Esophagus muscularis mucosa (tissue), 4 donors: Measurements from ENCODE around the gene UBL4A. TPM values are rescaled to one million over a fixed set of nuclear protein-coding genes. Genes with fewer than 3 reads are reported as not detected.

Experiments
- DNase-seq: peaks from one replicate; pipeline ENCODE4 v3.0.0-alpha.2; 2017; ENCODE audit errors: extremely low spot score
- H3K27ac ChIP-seq, 4 donors: fragments of 200-600 bp; sonication (generic); replicated peaks in 1 of 4; 1 replicate in 3 of 4; 2 replicates in 1 of 4; pipeline ENCODE4 v1.5.1; 2016 to 2019; ENCODE audit warnings: mild to moderate bottlenecking in 1 of 4
- H3K27me3 ChIP-seq, 4 donors: fragments of 200-600 bp; sonication (generic); one replicate each; pipeline versions ENCODE4 v1.5.1 to v1.6.0; 2016 to 2019
- H3K36me3 ChIP-seq, 4 donors: fragments of 200-600 bp; sonication (generic); one replicate each; pipeline ENCODE4 v1.5.1; 2016 to 2019
- H3K4me1 ChIP-seq, 4 donors: fragments of 200-600 bp; sonication (generic); one replicate each; pipeline ENCODE4 v1.5.1; 2016 to 2019
- H3K4me3 ChIP-seq, 4 donors: fragments of 200-600 bp; sonication (generic); 1 replicate in 2 of 4; 2 replicates in 2 of 4; pipeline ENCODE4 v1.5.1; 2016 to 2019; ENCODE audit warnings: mild to moderate bottlenecking in 4 of 4, moderate library complexity in 1 of 4
- H3K9me3 ChIP-seq, 4 donors: fragments of 200-600 bp; sonication (generic); 1 replicate in 3 of 4; 2 replicates in 1 of 4; pipeline ENCODE4 v1.5.1; 2016 to 2019
- CTCF ChIP-seq, 3 experiments: fragments of 200-600 bp in 2 of 3; fragments of 450-650 bp in 1 of 3; sonication (generic) in 2 of 3; IDR thresholded peaks; one replicate each; pipeline ENCODE4 v1.5.1; 2017 to 2019; ENCODE audit warnings: antibody characterized with exemption in 3 of 3, mild to moderate bottlenecking in 2 of 3, moderate library complexity in 1 of 3
- EP300 ChIP-seq: sonication (generic); formaldehyde crosslinking; IDR thresholded peaks from one replicate; pipeline ENCODE4 v1.6.1; 2017; ENCODE audit warnings: antibody characterized with exemption
- POLR2A ChIP-seq: fragments of 450-650 bp; IDR thresholded peaks from one replicate; pipeline ENCODE4 v1.6.1; 2017; ENCODE audit warnings: antibody characterized with exemption, moderate library complexity, mild to moderate bottlenecking, low read depth
- POLR2AphosphoS5 ChIP-seq, 2 donors: sonication (generic); formaldehyde crosslinking; IDR thresholded peaks; one replicate each; pipeline ENCODE4 v1.6.1; 2017; ENCODE audit warnings: antibody characterized with exemption in 2 of 2
- WGBS: methylation state at CpG from one replicate; pipeline ENCODE4 v1.1.5; 2018; 5-methylcytosine and 5-hydroxymethylcytosine counted together
- intact Hi-C: fragments of 100-400 bp; cut with DNase I; formaldehyde crosslinking; loops from one replicate; pipeline ENCODE4 v1.15.1; 2023
- total RNA-seq, 4 donors: library from RNA; depleted of rRNA; stranded (reverse); fragments of >200 nt; gene quantifications; one replicate each; pipeline versions ENCODE4 v1.1.0 to v1.2.1, GENCODE V29; 2016

Gene UBL4A
- 10 to 100 TPM; 41.7 to 75.8 (median 57.9) TPM for total RNA-seq

- TF ChIP-seq CTCF (IDR thresholded peaks at IDR 0.05) (no peak), POLR2AphosphoS5 (IDR thresholded peaks at IDR 0.05) (peak in 1 of 2 donors; percentile 26), EP300 (no peak)
- H3K36me3 ChIP-seq = peaks cover 0 to 29% (median 24%) of the 10 kb centered on the region in 4 donors
- no peaks in the 10 kb centered on the region for H3K27me3 ChIP-seq
- peak within 1 kb of the TSS; percentile 68 to 81 (median 70) for H3K4me3 ChIP-seq
- no peak for DNase-seq
- WGBS = 62% methylated on average over 13 of the region's 95 CpGs
- intact Hi-C loops = loop anchor here (5.0 kb wide), 2 partner anchors 41 to 49 kb away; partner anchors contain the start of gene GDI1
- peak within 1 kb of the TSS; percentile 86 to 89 (median 88) for H3K27ac ChIP-seq
- no peaks in the 10 kb centered on the region for H3K9me3 ChIP-seq
- H3K4me1 ChIP-seq = peaks cover 23 to 50% (median 48%) of the 10 kb centered on the region in 4 donors
Observed at GRCh38 chrX:154486396-154487207, at the start of gene UBL4A. UBL4A (minus strand) TSS chrX:154486615; CDS start chrX:154486584, 31 bp downstream.

DNA sequence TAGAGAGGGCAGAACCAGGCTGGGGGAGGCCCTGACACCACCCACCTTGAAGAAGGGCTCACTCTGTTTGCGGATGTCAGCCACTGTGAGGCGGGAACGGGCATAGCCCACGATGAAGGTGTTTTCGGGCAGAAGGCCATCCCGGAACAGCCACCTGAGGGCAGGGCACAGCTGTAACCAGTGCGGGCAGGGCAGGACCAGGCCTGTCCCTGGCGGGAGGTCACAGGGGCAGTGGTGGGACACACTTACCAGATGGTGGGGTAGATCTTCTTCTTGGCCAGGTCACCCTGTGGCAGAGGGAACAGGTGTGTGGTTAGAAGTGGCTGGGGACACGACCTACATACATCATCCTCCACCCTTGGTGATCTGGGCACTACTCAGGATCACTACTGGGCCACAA is 49.5 kb upstream of the UBL4A start:
- peaks cover 0 to 41% (median 27%) of the 10 kb centered on the region in 4 donors for H3K36me3 ChIP-seq
- TF ChIP-seq POLR2AphosphoS5 (IDR thresholded peaks at IDR 0.05) = no peak
- TF ChIP-seq POLR2A = no peak
- TF ChIP-seq EP300 = no peak
- TF ChIP-seq CTCF (IDR thresholded peaks at IDR 0.05) = no peak
- peaks cover 4 to 15% (median 6%) of the 10 kb centered on the region in 4 donors for H3K4me1 ChIP-seq
- 79% methylated on average over 6 of the region's 9 CpGs for WGBS
- no peak overlapping the region for H3K27ac ChIP-seq
- H3K4me3 ChIP-seq = no peak overlapping the region
- intact Hi-C loops = no loop called here
- H3K9me3 ChIP-seq = no peaks in the 10 kb centered on the region
- no peak for DNase-seq
- no peaks in the 10 kb centered on the region for H3K27me3 ChIP-seq

GRCh38 chrX:154534526-154535322 is 48.3 kb upstream of the UBL4A start:
- Histone ChIP-seq H3K27ac (peak overlapping the region; percentile 19 to 66 (median 50)), H3K36me3 (peaks cover 0 to 41% (median 27%) of the 10 kb centered on the region in 4 donors), H3K4me1 (peaks cover 4 to 11% (median 5%) of the 10 kb centered on the region in 4 donors), H3K9me3 (no peaks in the 10 kb centered on the region), H3K27me3 (no peaks in the 10 kb centered on the region), H3K4me3 (no peak overlapping the region)
- WGBS = 47% methylated on average over 9 of the region's 34 CpGs
- DNase-seq = no peak
- TF ChIP-seq POLR2A = no peak
- TF ChIP-seq POLR2AphosphoS5 (IDR thresholded peaks at IDR 0.05) = peak; percentile 73 to 85
- no peak for TF ChIP-seq EP300
- peak; percentile 93 to 100 (median 100) for TF ChIP-seq CTCF (IDR thresholded peaks at IDR 0.05)
- intact Hi-C loops = loop anchor here (5.0 kb wide), 1 partner anchor 132 kb away; no protein-coding TSS in a partner anchor

GRCh38 chrX:154532690-154533089 is 46.3 kb upstream of the UBL4A start:
- TF ChIP-seq POLR2A = no peak
- no peak for TF ChIP-seq CTCF (IDR thresholded peaks at IDR 0.05)
- TF ChIP-seq POLR2AphosphoS5 (IDR thresholded peaks at IDR 0.05) = no peak
- no peak for TF ChIP-seq EP300
- no peak overlapping the region for H3K27ac ChIP-seq
- peaks cover 0 to 41% (median 27%) of the 10 kb centered on the region in 4 donors for H3K36me3 ChIP-seq
- H3K9me3 ChIP-seq = no peaks in the 10 kb centered on the region
- intact Hi-C loops = loop anchor here (5.0 kb wide), 1 partner anchor 130 kb away; no protein-coding TSS in a partner anchor
- no peak for DNase-seq
- H3K4me1 ChIP-seq = peaks cover 4 to 12% (median 6%) of the 10 kb centered on the region in 4 donors
- H3K4me3 ChIP-seq = no peak overlapping the region
- 96% methylated on average over 4 of the region's 23 CpGs for WGBS
- no peaks in the 10 kb centered on the region for H3K27me3 ChIP-seq
